ENCODE measurements around the gene CYBC1. TPM values are rescaled to one million over a fixed set of nuclear protein-coding genes. Genes with fewer than 3 reads are reported as not detected.

The CYBC1 gene
- total and polyA plus RNA-seq, 2 donors, result 27.2 to 85.3 TPM

DNA sequence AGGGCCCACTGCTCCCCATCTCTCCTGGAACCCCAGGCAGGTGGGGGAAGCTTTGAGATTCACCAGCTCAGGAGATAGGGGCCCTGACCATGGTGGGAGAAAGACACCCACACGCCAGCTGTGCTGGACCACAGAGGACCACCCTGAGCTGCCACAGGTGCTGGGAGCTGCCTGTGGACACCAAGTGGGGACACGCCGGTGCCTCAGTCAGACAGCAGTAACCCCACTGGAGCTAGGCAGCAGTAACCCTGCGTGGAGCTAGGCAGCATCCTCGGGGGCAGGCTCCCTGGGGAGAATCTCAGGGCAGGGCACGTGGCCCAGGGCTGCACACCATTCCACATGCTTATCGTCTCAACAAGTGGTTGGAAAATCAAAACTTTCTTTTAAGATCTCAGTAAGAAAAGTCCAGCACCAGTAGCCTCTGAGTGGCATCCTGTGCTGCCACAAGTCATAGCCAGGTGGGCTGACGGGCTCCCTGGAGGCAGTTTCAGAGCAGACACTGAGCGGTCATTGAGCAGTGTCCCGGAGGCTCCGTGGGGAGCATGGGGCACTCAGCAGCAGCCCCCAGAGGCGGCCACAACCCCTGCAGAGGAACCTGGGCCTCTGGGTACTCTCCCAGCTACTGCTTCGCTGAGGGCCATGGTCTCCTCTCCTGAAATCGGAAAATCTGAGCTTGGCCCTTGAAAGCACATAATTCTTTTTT lies 40.4 kb downstream of the CYBC1 start:
- no peak for DNase-seq (ENCODE audit: extremely low spot score)
- 83% methylated on average over 14 of the region's 14 CpGs for WGBS
- Histone ChIP-seq H3K27ac (ENCODE audit: low read depth) (no peak overlapping the region), H3K4me3 (ENCODE audit: low read depth, low read length) (no peak overlapping the region), H3K36me3 (ENCODE audit: insufficient read depth) (no peaks in the 10 kb centered on the region), H3K4me1 (ENCODE audit: insufficient read depth) (no peaks in the 10 kb centered on the region)

DNA sequence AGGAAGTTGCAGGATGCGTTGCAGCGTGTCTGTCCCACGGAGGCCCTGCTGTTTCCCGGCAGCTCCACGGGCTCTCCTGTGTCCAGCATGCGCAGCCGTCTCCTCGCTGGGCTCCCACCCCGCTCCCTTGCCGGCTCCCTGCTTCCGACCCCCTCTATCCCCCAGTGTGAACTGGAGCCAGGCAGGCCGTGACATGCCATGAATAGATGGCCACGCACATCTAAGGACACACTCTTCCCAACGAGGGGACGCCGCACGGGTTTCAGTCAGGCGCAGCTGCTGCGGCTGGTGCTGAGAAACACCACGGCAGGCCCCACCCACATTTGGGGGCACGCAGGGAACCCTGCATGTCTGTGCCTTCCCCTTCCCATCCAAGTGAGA lies 41.6 kb downstream of the CYBC1 start:
- WGBS, result 94% methylated on average over 21 of the region's 21 CpGs
- Histone ChIP-seq H3K27ac (ENCODE audit: low read depth) (no peak overlapping the region), H3K36me3 (ENCODE audit: insufficient read depth) (peaks cover 4% of the 10 kb centered on the region)

GRCh38 chr17:82408288-82408937 lies 42.1 kb downstream of the CYBC1 start:
- no peak for DNase-seq (ENCODE audit: extremely low spot score)
- 92% methylated on average over 15 of the region's 15 CpGs for WGBS
- peaks cover 4% of the 10 kb centered on the region for H3K36me3 ChIP-seq (ENCODE audit: insufficient read depth)

More for the DNA sequence above, 41.6 kb downstream of the CYBC1 start:
- Histone ChIP-seq H3K4me1 (ENCODE audit: insufficient read depth) (no peaks in the 10 kb centered on the region), H3K4me3 (ENCODE audit: low read depth, low read length) (no peak overlapping the region)
- no peak for DNase-seq (ENCODE audit: extremely low spot score)

DNA sequence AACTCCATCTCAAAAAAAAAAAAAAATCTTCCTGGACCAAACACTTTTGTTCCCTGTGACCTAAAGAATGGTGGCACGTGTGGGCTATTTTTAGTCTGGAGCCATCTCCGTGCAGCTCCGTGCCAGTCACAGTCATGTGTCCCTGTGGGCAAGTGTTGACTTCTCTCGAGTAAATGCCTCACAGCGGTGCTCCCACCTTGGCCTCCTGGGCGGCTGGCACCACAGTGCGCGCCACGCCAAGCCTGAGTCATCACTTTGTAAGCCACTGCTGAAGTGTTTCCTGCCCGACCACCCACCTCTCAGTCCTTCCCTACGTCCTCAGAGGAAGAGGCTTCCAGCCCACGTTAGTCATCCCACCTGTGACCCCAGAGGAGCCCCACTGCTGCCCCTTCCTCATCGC lies 43.3 kb downstream of the CYBC1 start:
- no peak overlapping the region for H3K4me3 ChIP-seq (ENCODE audit: low read depth, low read length)
- 86% methylated on average over 13 of the region's 13 CpGs for WGBS
- no peak overlapping the region for H3K27ac ChIP-seq (ENCODE audit: low read depth)
- no peak for DNase-seq (ENCODE audit: extremely low spot score)
- H3K36me3 ChIP-seq (ENCODE audit: insufficient read depth), result peaks cover 4% of the 10 kb centered on the region
- no peaks in the 10 kb centered on the region for H3K4me1 ChIP-seq (ENCODE audit: insufficient read depth)

More at GRCh38 chr17:82408288-82408937, 42.1 kb downstream of the CYBC1 start:
- Histone ChIP-seq H3K4me3 (ENCODE audit: low read depth, low read length) (no peak overlapping the region), H3K4me1 (ENCODE audit: insufficient read depth) (no peaks in the 10 kb centered on the region), H3K27ac (ENCODE audit: low read depth) (no peak overlapping the region)

DNA sequence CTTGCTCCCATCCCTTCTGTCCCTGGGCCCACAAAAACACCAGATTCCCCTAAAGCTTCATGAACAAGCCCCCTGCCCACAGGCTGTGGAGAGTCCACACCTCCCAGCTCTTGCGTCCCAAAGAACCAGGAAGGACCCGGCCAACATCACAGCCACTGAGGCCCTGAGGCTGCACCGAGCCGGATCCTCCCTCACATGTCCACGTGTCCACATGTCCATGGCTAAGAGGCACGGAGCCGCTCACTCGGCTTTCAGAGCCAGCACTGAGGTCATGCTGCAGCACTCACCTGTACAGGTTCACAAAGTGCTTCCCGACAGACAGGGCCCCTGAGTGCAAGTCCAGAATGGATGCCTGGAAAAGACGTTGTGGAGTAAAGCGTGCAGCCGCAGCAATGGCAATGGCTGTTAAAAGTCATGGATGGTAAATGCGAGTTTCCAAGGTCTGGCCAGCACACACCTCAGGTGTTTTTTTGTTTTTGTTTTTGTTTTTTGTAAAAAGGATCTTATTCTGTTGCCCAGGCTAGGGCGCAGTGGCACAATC lies 44.4 kb downstream of the CYBC1 start:
- DNase-seq (ENCODE audit: extremely low spot score), result no peak
- Histone ChIP-seq H3K36me3 (ENCODE audit: insufficient read depth) (peaks cover 4% of the 10 kb centered on the region), H3K4me1 (ENCODE audit: insufficient read depth) (no peaks in the 10 kb centered on the region), H3K27ac (ENCODE audit: low read depth) (no peak overlapping the region), H3K4me3 (ENCODE audit: low read depth, low read length) (no peak overlapping the region)
- WGBS, result 94% methylated on average over 14 of the region's 14 CpGs

DNA sequence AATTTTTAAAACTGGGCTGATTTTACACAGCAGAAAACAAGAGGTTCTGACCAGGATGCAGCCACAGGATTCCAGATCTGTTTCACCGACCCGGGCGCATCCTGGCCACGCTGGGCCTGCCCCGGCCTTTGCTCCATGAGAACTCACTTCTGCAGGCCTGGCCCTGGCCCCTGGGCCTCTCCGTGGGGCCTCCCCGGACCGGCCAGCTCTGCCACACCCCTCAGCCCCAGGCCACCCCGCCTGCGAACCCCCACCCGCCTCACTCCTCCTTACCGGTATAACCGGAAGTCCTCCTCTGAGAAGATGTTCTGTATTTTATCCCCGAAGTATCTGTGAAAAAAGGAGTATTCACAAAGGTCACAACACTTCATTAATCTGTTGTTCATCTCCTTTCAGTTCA lies 45.5 kb downstream of the CYBC1 start:
- H3K27ac ChIP-seq (ENCODE audit: low read depth), result no peak overlapping the region
- H3K4me1 ChIP-seq (ENCODE audit: insufficient read depth), result no peaks in the 10 kb centered on the region
- 90% methylated on average over 14 of the region's 14 CpGs for WGBS
- no peak for DNase-seq (ENCODE audit: extremely low spot score)
- H3K4me3 ChIP-seq (ENCODE audit: low read depth, low read length), result no peak overlapping the region
- peaks cover 4% of the 10 kb centered on the region for H3K36me3 ChIP-seq (ENCODE audit: insufficient read depth)

GRCh38 chr17:82403662-82404660 lies 46.6 kb downstream of the CYBC1 start:
- peaks cover 4% of the 10 kb centered on the region for H3K36me3 ChIP-seq (ENCODE audit: insufficient read depth)
- DNase-seq (ENCODE audit: extremely low spot score), result no peak
- H3K27ac ChIP-seq (ENCODE audit: low read depth), result no peak overlapping the region
- WGBS, result 95% methylated on average over 67 of the region's 67 CpGs
- no peaks in the 10 kb centered on the region for H3K4me1 ChIP-seq (ENCODE audit: insufficient read depth)
- no peak overlapping the region for H3K4me3 ChIP-seq (ENCODE audit: low read depth, low read length)

DNA sequence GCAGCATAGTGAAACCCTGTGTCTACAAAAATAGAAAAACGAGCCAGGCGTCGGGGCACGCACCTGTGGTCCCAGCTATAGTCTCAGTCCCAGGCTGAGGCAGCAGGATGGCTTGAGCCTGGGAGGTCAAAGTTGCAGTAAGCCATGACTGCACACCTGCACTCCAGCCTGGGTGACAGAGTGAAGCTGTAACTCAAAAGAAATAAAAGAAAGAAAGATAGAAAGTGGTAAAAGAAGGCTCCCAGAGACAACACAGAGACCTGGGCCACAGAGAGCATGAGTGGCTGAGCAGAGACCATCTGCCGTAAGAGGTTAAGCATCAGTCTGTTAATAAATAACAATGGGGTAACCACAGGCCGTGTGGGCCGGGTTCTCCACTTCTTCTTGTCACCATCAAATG lies 47.7 kb downstream of the CYBC1 start:
- no peak overlapping the region for H3K4me3 ChIP-seq (ENCODE audit: low read depth, low read length)
- H3K4me1 ChIP-seq (ENCODE audit: insufficient read depth), result no peaks in the 10 kb centered on the region
- H3K36me3 ChIP-seq (ENCODE audit: insufficient read depth), result peaks cover 4% of the 10 kb centered on the region
- DNase-seq (ENCODE audit: extremely low spot score), result no peak
- H3K27ac ChIP-seq (ENCODE audit: low read depth), result no peak overlapping the region
- WGBS, result 95% methylated on average over 7 of the region's 7 CpGs

DNA sequence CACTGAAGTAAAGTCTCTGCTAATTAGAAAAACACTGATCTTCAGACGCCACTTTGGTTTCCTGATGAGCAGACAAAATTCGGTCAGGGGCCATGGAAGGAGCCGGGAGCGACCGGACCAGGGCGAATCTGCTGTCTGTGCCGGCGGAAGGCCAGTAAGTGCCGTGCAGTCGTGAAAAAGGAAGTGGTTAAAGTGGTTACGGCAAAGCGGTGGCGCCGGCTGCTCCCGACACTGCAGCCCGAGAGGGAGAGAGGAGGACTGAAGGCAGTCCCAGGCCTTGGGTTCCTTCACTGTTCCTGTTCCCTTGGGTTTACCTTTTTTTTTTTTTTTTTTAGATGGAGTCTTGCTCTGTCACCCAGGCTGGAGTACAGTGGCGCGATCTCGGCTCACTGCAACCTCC lies 49.7 kb downstream of the CYBC1 start:
- H3K27ac ChIP-seq (ENCODE audit: low read depth), result no peak overlapping the region
- H3K4me3 ChIP-seq (ENCODE audit: low read depth, low read length), result no peak overlapping the region
- no peak for DNase-seq (ENCODE audit: extremely low spot score)
- WGBS, result 87% methylated on average over 19 of the region's 19 CpGs
- peaks cover 4% of the 10 kb centered on the region for H3K36me3 ChIP-seq (ENCODE audit: insufficient read depth)
- H3K4me1 ChIP-seq (ENCODE audit: insufficient read depth), result no peaks in the 10 kb centered on the region

DNA sequence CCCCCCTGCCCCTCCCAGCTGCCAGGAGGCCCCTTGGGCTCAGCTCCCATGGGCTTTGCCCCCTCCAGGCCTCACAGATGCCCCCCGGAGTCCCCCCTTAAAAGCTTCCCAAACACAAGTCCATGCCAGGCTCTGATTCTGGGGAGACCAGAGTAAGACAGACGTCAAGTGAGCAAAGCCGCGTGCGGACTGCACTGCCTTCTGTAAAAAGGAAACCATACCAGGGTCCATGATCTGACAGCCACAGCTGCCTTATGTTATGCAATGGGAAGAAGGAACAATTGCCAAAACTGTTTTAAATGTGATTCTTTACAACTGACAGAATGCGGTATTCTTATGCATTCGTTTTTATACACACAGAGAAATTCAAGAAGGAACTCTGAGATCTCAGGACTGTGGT lies 50.3 kb downstream of the CYBC1 start:
- DNase-seq (ENCODE audit: extremely low spot score), result no peak
- Histone ChIP-seq H3K27ac (ENCODE audit: low read depth) (no peak overlapping the region), H3K4me1 (ENCODE audit: insufficient read depth) (no peaks in the 10 kb centered on the region), H3K4me3 (ENCODE audit: low read depth, low read length) (no peak overlapping the region), H3K36me3 (ENCODE audit: insufficient read depth) (peaks cover 4% of the 10 kb centered on the region)
- WGBS, result 60% methylated on average over 7 of the region's 7 CpGs

DNA sequence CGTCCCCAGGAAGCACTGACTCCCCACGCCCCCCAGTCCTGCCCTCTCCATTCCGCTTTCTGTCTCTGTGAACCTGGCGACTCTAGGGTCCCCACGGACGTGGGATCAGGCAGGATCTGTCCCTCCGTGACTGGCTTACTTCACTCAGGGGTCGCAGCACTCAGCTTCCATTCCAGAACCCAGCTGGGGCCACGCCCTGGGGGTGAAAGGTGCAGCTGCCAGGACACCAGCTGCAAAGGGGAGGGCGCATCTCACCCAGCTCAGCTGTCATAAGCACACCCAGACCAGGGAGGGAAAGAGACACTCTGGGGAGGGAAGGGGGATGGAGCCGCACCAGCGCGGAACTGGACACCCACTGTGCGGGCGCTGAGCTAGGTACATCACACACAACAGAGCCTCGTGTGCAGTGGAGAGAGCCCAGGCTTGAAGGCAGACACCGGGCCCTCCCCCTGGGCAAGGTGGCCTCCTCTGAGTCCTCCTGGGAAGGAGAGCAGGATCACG lies 50.9 kb downstream of the CYBC1 start:
- Histone ChIP-seq H3K4me1 (ENCODE audit: insufficient read depth) (no peaks in the 10 kb centered on the region), H3K36me3 (ENCODE audit: insufficient read depth) (peaks cover 2% of the 10 kb centered on the region), H3K4me3 (ENCODE audit: low read depth, low read length) (no peak overlapping the region), H3K27ac (ENCODE audit: low read depth) (no peak overlapping the region)
- no peak for DNase-seq (ENCODE audit: extremely low spot score)
- 74% methylated on average over 18 of the region's 18 CpGs for WGBS

- 61% methylated on average over 13 of the region's 13 CpGs for WGBS
- Histone ChIP-seq H3K36me3 (ENCODE audit: insufficient read depth) (no peaks in the 10 kb centered on the region), H3K4me3 (ENCODE audit: low read depth, low read length) (no peak overlapping the region), H3K27ac (ENCODE audit: low read depth) (no peak overlapping the region), H3K4me1 (ENCODE audit: insufficient read depth) (no peaks in the 10 kb centered on the region)
- no peak for DNase-seq (ENCODE audit: extremely low spot score)
These were observed 51.5 kb downstream of the CYBC1 start for GRCh38 chr17:82399041-82399441.

Measured in urinary bladder (tissue), 4 donors.